ENCODE measurements around the gene ADNP2.

The ADNP2 gene

GRCh38 chr18:80126797-80127196, 17.7 kb downstream of the ADNP2 start:
- ChIA-PET POLR2A (no interaction called here), CTCF (interaction anchor here (1.3 to 1.4 kb wide), 2 partner anchors 13 to 19 kb away, joined by 3 to 5 read pairs; no protein-coding TSS in a partner anchor)
- TF ChIP-seq CTCF (IDR thresholded peaks at IDR 0.05; ENCODE audit: control extremely low read depth, extremely low read depth, low read depth, missing control alignments): no peak
- no peak for DNase-seq (ENCODE audit: extremely low spot score)

- DNase-seq (ENCODE audit: extremely low spot score): no peak
- ChIA-PET POLR2A (no interaction called here), CTCF (interaction anchor here (1.3 to 1.4 kb wide), 2 partner anchors 19 to 329 kb away, joined by 3 read pairs; partner anchors contain the start of gene KCNG2)
- TF ChIP-seq CTCF (IDR thresholded peaks at IDR 0.05; ENCODE audit: control extremely low read depth, extremely low read depth, low read depth, missing control alignments): no peak
Observed at GRCh38 chr18:80127635-80128034, 18.6 kb downstream of the ADNP2 start.

- no peak for TF ChIP-seq CTCF (IDR thresholded peaks at IDR 0.05; ENCODE audit: control extremely low read depth, extremely low read depth, low read depth, missing control alignments)
- DNase-seq (ENCODE audit: extremely low spot score): no peak
- CTCF ChIA-PET: interaction anchor here (1.5 kb wide), 3 partner anchors 15 to 25 kb away, joined by 3 to 7 read pairs (median 4); no protein-coding TSS in a partner anchor
- POLR2A ChIA-PET: interaction anchor here (1.2 kb wide), 2 partner anchors 18 kb away, joined by 4 read pairs; no protein-coding TSS in a partner anchor
Observed at GRCh38 chr18:80129672-80130367, 20.8 kb downstream of the ADNP2 start.

- TF ChIP-seq CTCF (IDR thresholded peaks at IDR 0.05; ENCODE audit: control extremely low read depth, extremely low read depth, low read depth, missing control alignments): no peak
- no peak for DNase-seq (ENCODE audit: extremely low spot score)
- ChIA-PET POLR2A (interaction anchor here (0.6 to 1.2 kb wide), 3 partner anchors 17 to 312 kb away, joined by 3 to 6 read pairs (median 4); no protein-coding TSS in a partner anchor), CTCF (interaction anchor here (1.5 kb wide), 3 partner anchors 15 to 24 kb away, joined by 3 to 7 read pairs (median 4); no protein-coding TSS in a partner anchor)
Observed at GRCh38 chr18:80130555-80130954, 21.5 kb downstream of the ADNP2 start.

- no peak for DNase-seq (ENCODE audit: extremely low spot score)
- no peak for TF ChIP-seq CTCF (IDR thresholded peaks at IDR 0.05; ENCODE audit: control extremely low read depth, extremely low read depth, low read depth, missing control alignments)
- ChIA-PET CTCF (no interaction called here), POLR2A (no interaction called here)
Observed at GRCh38 chr18:80132180-80132812, 23.2 kb downstream of the ADNP2 start.

GRCh38 chr18:80133124-80133523, 24.1 kb downstream of the ADNP2 start:
- CTCF ChIA-PET: interaction anchor here (1.6 to 5.4 kb wide), 2 partner anchors 20 to 24 kb away, joined by 8 to 26 read pairs; no protein-coding TSS in a partner anchor
- POLR2A ChIA-PET: interaction anchor here (1.0 kb wide), 1 partner anchor 15 kb away, joined by 3 read pairs; no protein-coding TSS in a partner anchor

More at GRCh38 chr18:80133124-80133523, 24.1 kb downstream of the ADNP2 start:
- TF ChIP-seq CTCF (IDR thresholded peaks at IDR 0.05; ENCODE audit: control extremely low read depth, extremely low read depth, low read depth, missing control alignments): no peak
- DNase-seq (ENCODE audit: extremely low spot score): no peak
